ENCODE data around the gene PKP4. TPM values are rescaled to one million over a fixed set of nuclear protein-coding genes. Genes with fewer than 3 reads are reported as not detected.

The PKP4 gene
- polyA plus RNA-seq, 1 donor from 2014 or later, result 24.2 TPM

GRCh38 chr2:158519481-158519880, 62.7 kb downstream of the PKP4 start:
- Histone ChIP-seq H2AFZ (ENCODE audit: low read depth, low read length) (no peak overlapping the region), H3K9ac (ENCODE audit: low read length) (no peak overlapping the region), H3K27ac (ENCODE audit: low read length) (no peak overlapping the region), H3K79me2 (replicated peaks; ENCODE audit: insufficient read depth, low read length) (no peaks in the 10 kb centered on the region), H3K27me3 (ENCODE audit: insufficient read depth, low read depth, low read length) (no peaks in the 10 kb centered on the region), H3K4me3 (ENCODE audit: low read length) (no peak overlapping the region), H3K36me3 (ENCODE audit: insufficient read depth, low read length) (no peaks in the 10 kb centered on the region), H4K20me1 (ENCODE audit: insufficient read depth) (no peaks in the 10 kb centered on the region), H3K4me2 (ENCODE audit: low read length) (no peak overlapping the region), H3K9me3 (ENCODE audit: low read length) (no peaks in the 10 kb centered on the region), H3F3A (ENCODE audit: insufficient read depth, low read length, poor library complexity, severe bottlenecking) (no peaks in the 10 kb centered on the region), H3K9me2 (ENCODE audit: insufficient read depth, low read length) (no peaks in the 10 kb centered on the region)
- no peak for TF ChIP-seq EZH2 (IDR thresholded peaks at IDR 0.05; ENCODE audit: borderline replicate concordance, insufficient read depth, low read length, poor library complexity, severe bottlenecking)
- no peak for TF ChIP-seq RAD21 (conservative IDR thresholded peaks at IDR 0.05)
- no peak for TF ChIP-seq TAF1 (IDR thresholded peaks at IDR 0.05; ENCODE audit: low read depth)
- no peak for TF ChIP-seq REST (IDR thresholded peaks at IDR 0.05; ENCODE audit: borderline replicate concordance)
- no peak for TF ChIP-seq MXI1 (conservative IDR thresholded peaks at IDR 0.05; ENCODE audit: poor library complexity, severe bottlenecking)
- no peak for TF ChIP-seq SMC3 (conservative IDR thresholded peaks at IDR 0.05; ENCODE audit: poor library complexity)
- TF ChIP-seq CTCF (IDR thresholded peaks at IDR 0.05; ENCODE audit: poor library complexity, severe bottlenecking), result no peak
- TF ChIP-seq POLR2AphosphoS5 (IDR thresholded peaks at IDR 0.05), result no peak
- no peak for TF ChIP-seq EP300 (conservative IDR thresholded peaks at IDR 0.05; ENCODE audit: poor library complexity, severe bottlenecking)

GRCh38 chr2:158529379-158530259, 72.9 kb downstream of the PKP4 start:
- Histone ChIP-seq H3K9ac (ENCODE audit: low read length) (no peak overlapping the region), H3K27me3 (ENCODE audit: insufficient read depth, low read depth, low read length) (no peaks in the 10 kb centered on the region), H2AFZ (ENCODE audit: low read depth, low read length) (no peak overlapping the region), H3K4me2 (ENCODE audit: low read length) (no peak overlapping the region), H3K9me2 (ENCODE audit: insufficient read depth, low read length) (no peaks in the 10 kb centered on the region), H3F3A (ENCODE audit: insufficient read depth, low read length, poor library complexity, severe bottlenecking) (no peaks in the 10 kb centered on the region), H4K20me1 (ENCODE audit: insufficient read depth) (no peaks in the 10 kb centered on the region), H3K4me3 (ENCODE audit: low read length) (no peak overlapping the region), H3K27ac (ENCODE audit: low read length) (no peak overlapping the region), H3K9me3 (ENCODE audit: low read length) (no peaks in the 10 kb centered on the region), H3K36me3 (ENCODE audit: insufficient read depth, low read length) (no peaks in the 10 kb centered on the region), H3K79me2 (replicated peaks; ENCODE audit: insufficient read depth, low read length) (no peaks in the 10 kb centered on the region)
- no peak for TF ChIP-seq TAF1 (IDR thresholded peaks at IDR 0.05; ENCODE audit: low read depth)
- peak; percentile 60 for TF ChIP-seq POLR2AphosphoS5 (IDR thresholded peaks at IDR 0.05)
